Rectal smooth muscle tissue (tissue), 1 donor: ENCODE measurements around the gene ABCG8.

Experiments
- H3K27ac ChIP-seq: one replicate; pipeline ENCODE4 v1.7.0; 2013; ENCODE audit warnings: low read depth, low read length, inconsistent platforms
- H3K27me3 ChIP-seq: one replicate; pipeline ENCODE4 v1.7.0; 2013; ENCODE audit warnings: low read length; ENCODE audit not compliant: control insufficient read depth, insufficient read depth
- H3K36me3 ChIP-seq: one replicate; pipeline ENCODE4 v1.7.0; 2013; ENCODE audit warnings: low read length; ENCODE audit not compliant: control insufficient read depth, insufficient read depth
- H3K4me1 ChIP-seq: one replicate; pipeline ENCODE4 v1.7.0; 2013; ENCODE audit warnings: low read length; ENCODE audit not compliant: control insufficient read depth, insufficient read depth
- H3K4me3 ChIP-seq: one replicate; pipeline ENCODE4 v1.7.0; 2013; ENCODE audit warnings: low read length
- H3K9ac ChIP-seq: one replicate; pipeline ENCODE4 v1.7.0; 2013; ENCODE audit warnings: low read length

Gene ABCG8

GRCh38 chr2:43832457-43832856 is 6.3 kb upstream of the ABCG8 start:
- no peaks in the 10 kb centered on the region for H3K36me3 ChIP-seq
- no peaks in the 10 kb centered on the region for H3K4me1 ChIP-seq
- no peak overlapping the region for H3K9ac ChIP-seq
- no peak overlapping the region for H3K27ac ChIP-seq
- no peak overlapping the region for H3K4me3 ChIP-seq
- no peaks in the 10 kb centered on the region for H3K27me3 ChIP-seq

DNA sequence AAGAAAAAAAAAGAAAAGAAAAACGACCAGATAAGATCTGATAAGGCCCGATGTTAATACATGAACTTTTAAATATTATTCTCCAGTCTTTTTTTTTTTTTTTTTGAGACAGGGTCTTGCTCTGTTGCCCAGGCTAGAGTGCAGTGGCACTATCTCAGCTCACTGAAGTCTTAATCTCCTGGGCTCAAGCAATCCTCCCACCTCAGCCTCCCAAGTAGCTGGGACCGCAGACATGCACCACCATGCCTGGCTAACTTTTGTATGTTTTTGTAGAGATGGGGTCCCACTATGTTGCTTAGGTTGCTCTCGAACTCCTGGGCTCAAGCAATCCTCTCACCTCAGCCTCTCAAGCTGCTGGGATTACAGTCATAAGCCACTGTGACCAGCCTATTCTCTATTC is 1.7 kb upstream of the ABCG8 start:
- no peaks in the 10 kb centered on the region for H3K27me3 ChIP-seq
- H3K4me1 ChIP-seq = no peaks in the 10 kb centered on the region
- H3K9ac ChIP-seq = no peak overlapping the region
- no peaks in the 10 kb centered on the region for H3K36me3 ChIP-seq
- no peak overlapping the region for H3K27ac ChIP-seq
- H3K4me3 ChIP-seq = no peak overlapping the region

GRCh38 chr2:43837831-43838559 is 776 bp upstream of the ABCG8 start:
- no peaks in the 10 kb centered on the region for H3K27me3 ChIP-seq
- H3K27ac ChIP-seq = no peak overlapping the region
- H3K4me3 ChIP-seq = no peak overlapping the region
- no peaks in the 10 kb centered on the region for H3K4me1 ChIP-seq
- no peaks in the 10 kb centered on the region for H3K36me3 ChIP-seq
- no peak overlapping the region for H3K9ac ChIP-seq

DNA sequence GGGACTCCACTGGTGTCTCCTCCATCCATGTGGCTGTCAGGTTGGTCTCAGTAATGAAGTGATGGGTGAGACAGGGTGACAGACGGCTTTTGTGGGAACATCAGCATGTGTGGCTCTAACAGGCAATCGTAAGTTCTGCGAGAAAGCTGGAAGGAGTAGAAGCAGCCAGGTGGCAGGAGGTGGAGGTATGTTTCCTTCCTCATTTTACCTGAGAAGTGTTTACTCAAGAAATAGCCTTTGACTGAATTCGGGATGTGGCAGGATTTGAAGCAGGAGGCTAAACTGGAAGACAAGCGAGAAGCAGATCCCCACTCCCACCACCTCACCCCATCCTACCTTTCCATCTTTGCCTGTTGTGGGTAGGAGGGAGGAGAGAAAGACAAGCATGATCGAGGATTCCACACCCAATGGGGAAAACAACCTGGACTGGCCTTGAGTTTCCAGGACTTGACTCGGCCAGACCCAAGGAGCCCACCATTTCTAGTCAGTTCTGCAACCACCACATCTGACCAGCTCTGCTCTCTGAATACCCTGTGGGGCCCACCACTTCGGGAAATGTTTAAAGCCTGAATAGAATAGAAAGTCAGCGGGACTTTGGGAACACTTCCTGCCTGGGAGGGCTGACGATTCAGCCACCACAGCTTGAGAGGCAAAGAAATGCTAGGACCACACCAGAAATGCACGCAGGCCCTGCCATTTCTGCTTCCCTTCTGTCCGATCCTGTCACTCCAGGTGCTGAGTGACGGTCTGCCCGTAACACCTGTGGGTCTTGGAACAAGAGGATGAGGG is 1.2 kb downstream of the ABCG8 start:
- Histone ChIP-seq H3K4me3 (no peak overlapping the region), H3K27ac (no peak overlapping the region), H3K27me3 (no peaks in the 10 kb centered on the region), H3K36me3 (no peaks in the 10 kb centered on the region), H3K9ac (no peak overlapping the region), H3K4me1 (no peaks in the 10 kb centered on the region)

DNA sequence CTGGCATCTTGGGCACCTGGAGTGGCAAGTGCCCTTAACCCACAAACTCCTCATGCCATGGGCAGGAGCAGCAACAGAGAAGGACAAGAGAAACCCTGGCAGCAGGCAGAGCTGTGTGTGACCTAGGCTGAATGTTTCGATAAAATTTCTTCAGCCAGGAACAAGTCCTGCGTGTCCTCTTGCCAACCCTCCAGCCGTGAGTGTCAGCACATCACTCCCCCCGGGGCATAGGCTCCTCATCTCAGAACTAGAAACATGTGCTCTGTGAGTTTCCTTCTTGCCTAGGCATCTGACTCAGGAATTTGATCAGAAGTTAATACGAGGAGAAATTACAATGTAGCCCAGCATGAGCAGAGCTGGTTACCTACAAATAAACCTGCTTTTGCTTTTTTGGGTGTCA is 2.2 kb downstream of the ABCG8 start:
- H3K4me1 ChIP-seq = no peaks in the 10 kb centered on the region
- no peak overlapping the region for H3K9ac ChIP-seq
- no peak overlapping the region for H3K4me3 ChIP-seq
- no peaks in the 10 kb centered on the region for H3K36me3 ChIP-seq
- no peaks in the 10 kb centered on the region for H3K27me3 ChIP-seq
- no peak overlapping the region for H3K27ac ChIP-seq

DNA sequence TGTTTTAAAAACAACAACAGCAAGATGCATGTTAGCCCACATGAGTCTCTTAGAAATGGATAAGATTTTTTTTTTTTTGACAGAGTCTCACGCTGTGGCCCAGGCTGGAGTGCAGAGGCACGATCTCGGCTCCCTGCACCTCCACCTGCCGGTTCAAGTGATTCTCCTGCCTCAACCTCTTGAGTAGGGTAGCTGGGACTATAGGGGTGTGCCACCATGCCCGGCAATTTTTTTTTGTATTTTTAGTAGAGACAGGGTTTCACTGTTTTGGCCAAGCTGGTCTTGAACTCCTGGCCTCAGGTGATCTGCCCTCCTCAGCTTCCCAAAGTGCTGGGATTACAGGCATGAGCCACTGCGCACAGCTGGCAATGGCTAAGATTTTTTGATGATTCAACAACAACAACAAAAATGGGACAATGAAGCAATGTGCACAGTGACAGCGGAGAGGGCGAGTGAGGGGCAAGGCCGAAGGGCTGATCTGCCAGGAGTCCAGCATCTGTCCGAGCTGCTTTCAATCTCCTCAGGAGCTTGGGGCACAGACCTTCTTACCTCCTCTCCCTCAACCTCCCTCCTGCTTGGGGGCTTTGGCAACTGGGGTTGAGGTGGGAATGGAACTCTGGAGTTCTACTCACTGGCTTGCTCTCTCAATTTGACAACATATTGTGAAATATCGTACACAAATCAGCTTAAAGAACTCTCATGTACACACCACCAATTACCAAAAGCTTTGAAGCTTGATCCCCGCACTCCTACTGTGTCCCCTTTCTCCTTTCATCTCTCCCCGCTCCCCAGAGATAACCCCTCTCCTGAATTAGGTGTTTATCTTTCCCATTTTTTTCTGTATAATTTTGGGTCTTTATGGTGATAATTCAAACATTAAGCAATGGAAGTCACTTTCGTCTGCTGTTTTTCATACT is 3.4 kb downstream of the ABCG8 start:
- Histone ChIP-seq H3K36me3 (no peaks in the 10 kb centered on the region), H3K27ac (no peak overlapping the region), H3K27me3 (no peaks in the 10 kb centered on the region), H3K4me3 (no peak overlapping the region), H3K9ac (no peak overlapping the region), H3K4me1 (no peaks in the 10 kb centered on the region)

DNA sequence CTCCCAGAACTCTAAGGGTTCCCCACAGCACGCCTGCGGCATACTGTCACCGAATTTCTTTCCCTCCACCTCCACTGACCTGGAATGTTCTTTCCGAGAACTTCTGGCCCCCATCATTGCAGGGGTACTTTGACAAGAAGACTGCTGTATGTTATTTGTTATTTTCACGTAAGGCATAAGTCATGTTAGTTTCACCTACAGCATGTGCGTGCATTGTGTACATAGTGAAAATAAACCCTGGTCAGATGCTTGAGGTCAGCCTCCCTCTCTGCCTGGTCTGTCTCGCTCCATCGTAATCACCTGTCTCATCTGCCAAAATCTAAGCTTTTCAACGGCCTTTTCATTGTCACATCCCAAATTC is 4.1 kb downstream of the ABCG8 start:
- Histone ChIP-seq H3K27me3 (no peaks in the 10 kb centered on the region), H3K27ac (no peak overlapping the region), H3K4me1 (no peaks in the 10 kb centered on the region), H3K4me3 (no peak overlapping the region), H3K9ac (no peak overlapping the region), H3K36me3 (no peaks in the 10 kb centered on the region)

DNA sequence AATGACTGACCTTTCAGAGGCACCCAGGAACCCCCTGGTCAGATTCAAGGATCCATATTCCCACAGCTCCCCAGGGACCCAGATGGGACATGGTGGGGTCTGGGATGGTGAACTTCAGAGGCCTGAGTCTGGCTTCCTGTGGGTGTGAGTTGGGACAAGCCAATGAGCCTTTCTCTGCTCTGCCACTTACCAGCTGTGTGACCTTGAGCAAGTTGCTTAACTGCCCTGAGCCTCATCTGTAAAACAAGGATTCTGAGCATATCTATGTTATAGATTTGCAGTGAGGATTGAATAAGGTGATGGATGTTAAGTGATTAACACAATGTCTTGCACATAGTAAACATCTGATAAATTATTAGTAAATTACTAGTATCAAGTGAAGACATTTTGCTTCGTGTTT is 6.4 kb downstream of the ABCG8 start:
- Histone ChIP-seq H3K27ac (no peak overlapping the region), H3K4me3 (no peak overlapping the region), H3K36me3 (no peaks in the 10 kb centered on the region), H3K27me3 (no peaks in the 10 kb centered on the region), H3K9ac (no peak overlapping the region), H3K4me1 (no peaks in the 10 kb centered on the region)

GRCh38 chr2:43846140-43846793 is 7.5 kb downstream of the ABCG8 start:
- Histone ChIP-seq H3K27ac (no peak overlapping the region), H3K4me1 (no peaks in the 10 kb centered on the region), H3K36me3 (no peaks in the 10 kb centered on the region), H3K4me3 (no peak overlapping the region), H3K27me3 (no peaks in the 10 kb centered on the region), H3K9ac (no peak overlapping the region)

GRCh38 chr2:43848214-43848613 is 9.4 kb downstream of the ABCG8 start:
- Histone ChIP-seq H3K27ac (no peak overlapping the region), H3K4me1 (no peaks in the 10 kb centered on the region), H3K9ac (no peak overlapping the region), H3K36me3 (no peaks in the 10 kb centered on the region), H3K27me3 (no peaks in the 10 kb centered on the region), H3K4me3 (no peak overlapping the region)

DNA sequence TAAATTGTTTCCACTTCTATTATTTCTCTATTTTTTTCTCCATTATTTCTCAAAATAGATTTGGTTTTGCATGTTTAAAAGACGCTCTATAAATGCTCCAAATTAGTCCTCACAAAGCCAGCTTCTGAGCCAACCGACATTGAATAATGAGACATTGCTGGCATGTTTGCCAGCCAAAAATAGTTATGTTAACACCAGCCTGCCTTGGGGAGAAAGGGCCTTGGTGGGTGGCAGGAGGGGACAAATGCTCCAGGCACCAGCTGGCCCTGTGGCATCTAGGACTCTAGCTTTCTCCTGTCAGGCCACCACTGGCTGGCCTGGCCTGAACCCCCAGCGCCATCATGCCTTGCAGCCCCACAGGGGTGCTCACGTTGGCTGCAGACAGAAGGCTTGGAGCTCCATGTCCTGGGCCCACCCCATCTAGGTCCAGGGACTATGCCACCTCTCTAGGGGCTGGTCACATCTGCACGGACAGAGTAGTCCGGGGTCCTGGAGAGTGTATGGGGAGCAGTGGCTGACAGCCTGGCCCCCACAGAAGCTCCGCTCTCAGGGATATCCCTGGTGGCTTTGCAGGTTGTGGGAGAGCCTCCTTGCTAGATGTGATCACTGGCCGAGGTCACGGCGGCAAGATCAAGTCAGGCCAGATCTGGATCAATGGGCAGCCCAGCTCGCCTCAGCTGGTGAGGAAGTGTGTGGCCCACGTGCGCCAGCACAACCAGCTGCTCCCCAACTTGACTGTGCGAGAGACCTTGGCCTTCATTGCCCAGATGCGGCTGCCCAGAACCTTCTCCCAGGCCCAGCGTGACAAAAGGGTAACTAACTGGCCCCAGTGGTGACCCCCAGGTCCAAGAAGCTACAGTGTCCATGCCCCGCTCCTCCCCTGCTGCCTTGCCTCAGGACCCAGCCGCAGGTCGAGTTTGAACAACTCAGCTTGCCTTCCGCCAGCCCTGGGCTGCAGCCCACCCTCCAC is 12.5 kb downstream of the ABCG8 start:
- H3K4me1 ChIP-seq = no peaks in the 10 kb centered on the region
- no peak overlapping the region for H3K4me3 ChIP-seq
- no peak overlapping the region for H3K9ac ChIP-seq
- no peak overlapping the region for H3K27ac ChIP-seq
- no peaks in the 10 kb centered on the region for H3K27me3 ChIP-seq
- no peaks in the 10 kb centered on the region for H3K36me3 ChIP-seq
